Large intestine (tissue), 3 donors: ENCODE measurements around the gene HSPB9. TPM values are rescaled to one million over a fixed set of nuclear protein-coding genes. Genes with fewer than 3 reads are reported as not detected.

Source experiments
- DNase-seq, 2 donors: peaks; one replicate each; pipeline versions ENCODE4 v3.0.0 to v3.0.0-alpha.2; 2013
- H3K27ac ChIP-seq: one replicate; pipeline ENCODE4 v1.5.1; 2013; ENCODE audit warnings: low read length
- H3K27me3 ChIP-seq: 2 replicates; pipeline ENCODE4 v1.6.1; 2013; ENCODE audit warnings: low read length; ENCODE audit not compliant: control insufficient read depth, insufficient read depth
- H3K36me3 ChIP-seq: 2 replicates; pipeline ENCODE4 v1.6.1; 2013; ENCODE audit warnings: low read length; ENCODE audit not compliant: control insufficient read depth, insufficient read depth
- H3K4me1 ChIP-seq: one replicate; pipeline ENCODE4 v1.6.1; 2013; ENCODE audit warnings: low read length; ENCODE audit not compliant: control insufficient read depth, insufficient read depth
- H3K4me3 ChIP-seq: one replicate; pipeline ENCODE4 v1.5.1; 2013; ENCODE audit warnings: low read length
- H3K9me3 ChIP-seq: one replicate; pipeline ENCODE4 v1.6.1; 2013; ENCODE audit warnings: mild to moderate bottlenecking, low read depth, low read length, moderate library complexity; ENCODE audit not compliant: control insufficient read depth
- WGBS: methylation state at CpG from one replicate; pipeline ENCODE4 v1.1.5; 2013; ENCODE audit warnings: low lambda C conversion rate; ENCODE audit not compliant: insufficient coverage; 5-methylcytosine and 5-hydroxymethylcytosine counted together
- polyA plus RNA-seq: library from polyadenylated mRNA; unstranded; fragments of 120-200 nt; gene quantifications from one replicate; pipeline ENCODE4 v1.2.1, GENCODE V29; 2013

Gene HSPB9
- polyA plus RNA-seq, 1 donor, result 0.40 TPM

DNA sequence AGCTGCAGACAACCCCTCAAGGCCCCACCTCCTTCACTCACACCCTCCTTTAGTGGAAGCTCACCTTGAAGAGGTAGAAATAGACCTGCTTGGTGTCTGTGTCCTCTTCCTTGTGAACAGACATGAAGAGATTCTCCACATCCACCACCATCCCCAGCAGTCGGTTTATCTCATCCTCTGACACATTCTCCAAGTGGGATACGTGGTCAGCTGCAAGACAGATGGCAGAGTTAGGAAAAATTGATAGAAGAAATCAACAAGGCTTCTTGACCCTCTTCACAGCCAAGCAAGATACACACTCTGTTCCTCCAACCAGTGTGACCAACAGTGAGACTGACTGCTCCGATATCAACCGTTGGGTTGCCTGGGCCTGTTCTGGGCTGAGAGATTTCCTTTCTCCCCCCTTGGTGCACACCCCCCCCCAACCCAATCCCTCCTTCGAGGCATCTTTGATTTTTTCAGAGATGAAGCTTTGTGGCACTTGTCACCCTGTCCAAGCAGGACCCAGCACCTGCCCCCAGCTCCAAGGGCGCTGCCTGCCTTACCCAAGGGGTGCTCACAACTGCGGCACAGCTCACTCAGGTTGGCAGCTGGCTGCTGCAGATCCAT is 2.3 kb upstream of the HSPB9 start:
- no peaks in the 10 kb centered on the region for H3K9me3 ChIP-seq
- DNase-seq, result no peak
- no CpG with 5 or more reads among the region's 7 CpGs for WGBS
- H3K4me3 ChIP-seq, result peak overlapping the region; percentile 39
- peaks cover 37% of the 10 kb centered on the region for H3K36me3 ChIP-seq
- H3K27ac ChIP-seq, result no peak overlapping the region
- no peaks in the 10 kb centered on the region for H3K27me3 ChIP-seq
- H3K4me1 ChIP-seq, result peaks cover 25% of the 10 kb centered on the region

DNA sequence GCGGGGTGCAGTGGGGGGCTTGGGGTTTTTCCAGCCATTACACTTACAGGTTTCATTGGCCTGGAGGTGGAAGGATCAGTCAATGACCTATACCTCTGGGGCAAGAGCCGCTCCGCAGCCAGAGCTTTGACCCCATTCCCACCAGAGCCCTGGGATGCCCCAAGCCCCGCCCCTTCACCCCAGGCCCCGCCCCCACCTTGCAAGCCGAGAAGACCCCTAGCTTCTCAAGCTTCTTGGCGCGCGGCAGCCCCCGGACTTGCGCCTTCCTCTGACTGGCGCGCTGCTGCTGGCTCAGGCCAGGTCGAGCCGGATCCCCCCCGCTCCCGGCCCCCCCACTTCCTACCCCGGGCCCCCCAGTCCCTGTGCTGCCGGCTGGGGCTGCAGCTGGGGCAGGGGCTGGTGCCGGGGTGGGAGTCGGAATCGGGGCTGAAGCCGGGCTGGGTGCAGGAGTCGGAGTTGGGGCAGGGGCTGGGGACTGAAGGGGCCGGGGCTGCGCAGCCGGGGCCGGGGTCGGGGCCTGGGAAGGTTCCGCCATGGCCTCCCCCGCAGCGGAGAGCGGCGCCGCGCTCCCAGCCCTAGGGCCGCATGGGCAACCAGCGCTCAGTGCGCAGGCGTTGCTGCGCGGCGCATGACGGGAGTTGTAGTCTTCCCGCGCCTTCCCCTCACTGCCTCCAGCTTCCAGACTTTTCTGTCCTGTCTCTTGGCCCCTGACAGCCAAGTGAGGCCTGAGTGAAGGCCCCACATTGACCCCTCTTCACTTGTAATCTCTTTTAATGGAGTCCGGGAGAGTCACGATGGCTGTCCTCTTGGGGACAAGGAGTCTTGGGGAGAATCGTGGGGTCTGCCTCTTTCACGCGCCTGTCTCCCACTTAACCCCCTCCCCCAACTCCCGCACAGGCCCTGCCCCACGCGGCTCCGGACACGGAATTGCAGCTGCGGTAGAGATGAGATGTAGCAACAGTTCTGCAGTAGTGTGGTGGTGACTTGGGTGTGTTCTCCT is 1.5 kb upstream of the HSPB9 start, which contains the start of gene KAT2A:
TSS of gene KAT2A (minus strand) at position 598 of the 1,000 bp plus-strand sequence. CDS start at position 535, 63 bp downstream.
- Histone ChIP-seq H3K9me3 (no peaks in the 10 kb centered on the region), H3K27me3 (no peaks in the 10 kb centered on the region), H3K27ac (peak within 1 kb of the TSS; percentile 58), H3K36me3 (peaks cover 37% of the 10 kb centered on the region), H3K4me3 (peak within 1 kb of the TSS; percentile 39), H3K4me1 (peaks cover 25% of the 10 kb centered on the region)
- WGBS, result no CpG with 5 or more reads among the region's 57 CpGs
- DNase-seq, result peak; percentile 78 to 82

DNA sequence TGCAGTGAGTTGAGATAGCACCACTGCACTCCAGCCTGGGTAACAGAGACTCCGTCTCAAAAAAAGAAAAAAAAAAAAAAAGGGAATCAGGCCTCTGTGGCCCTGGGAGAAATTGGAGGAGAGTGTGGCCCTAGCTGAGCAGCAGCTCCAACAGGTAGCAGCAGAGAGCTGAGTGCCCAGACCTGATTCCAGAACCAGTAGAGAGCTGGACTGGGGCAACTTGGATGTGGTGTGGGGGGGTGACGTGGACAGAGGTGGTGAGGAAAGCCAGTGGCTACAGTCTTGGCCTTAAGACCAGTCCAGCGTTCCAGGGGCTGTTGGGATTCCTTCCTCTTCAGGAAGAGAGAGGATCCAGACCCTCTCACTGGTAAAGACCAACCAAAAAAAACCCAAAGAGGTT is 1.7 kb downstream of the HSPB9 start:
- H3K9me3 ChIP-seq, result no peaks in the 10 kb centered on the region
- H3K4me3 ChIP-seq, result no peak overlapping the region
- peaks cover 48% of the 10 kb centered on the region for H3K36me3 ChIP-seq
- no peak overlapping the region for H3K27ac ChIP-seq
- no peak for DNase-seq
- WGBS, result 100% methylated on average over 1 of the region's 3 CpGs
- peaks cover 25% of the 10 kb centered on the region for H3K4me1 ChIP-seq
- H3K27me3 ChIP-seq, result no peaks in the 10 kb centered on the region

DNA sequence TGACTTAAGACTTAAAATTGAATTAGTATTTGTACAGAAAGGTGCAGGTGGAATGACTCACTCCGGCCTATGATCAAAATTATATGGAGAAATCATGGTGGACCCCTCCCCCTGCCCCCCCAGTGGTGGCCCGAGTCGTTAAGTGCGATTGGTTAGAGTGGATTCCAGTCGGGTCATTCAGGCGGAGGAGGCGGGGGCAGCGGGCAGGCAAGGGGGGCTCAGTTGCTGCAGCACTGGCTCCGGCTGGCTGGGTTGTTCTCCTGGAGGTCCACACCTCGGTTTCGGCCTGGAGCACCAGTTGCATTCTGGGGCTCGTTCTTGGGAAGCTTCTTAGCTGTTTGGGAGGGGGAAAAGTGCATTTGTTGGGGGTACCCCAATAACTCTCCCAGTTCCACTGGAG is 3.0 kb downstream of the HSPB9 start:
- H3K4me1 ChIP-seq, result peaks cover 20% of the 10 kb centered on the region
- no peaks in the 10 kb centered on the region for H3K27me3 ChIP-seq
- DNase-seq, result no peak
- no peak overlapping the region for H3K27ac ChIP-seq
- peaks cover 58% of the 10 kb centered on the region for H3K36me3 ChIP-seq
- WGBS, result no CpG with 5 or more reads among the region's 12 CpGs
- no peak overlapping the region for H3K4me3 ChIP-seq
- H3K9me3 ChIP-seq, result no peaks in the 10 kb centered on the region

DNA sequence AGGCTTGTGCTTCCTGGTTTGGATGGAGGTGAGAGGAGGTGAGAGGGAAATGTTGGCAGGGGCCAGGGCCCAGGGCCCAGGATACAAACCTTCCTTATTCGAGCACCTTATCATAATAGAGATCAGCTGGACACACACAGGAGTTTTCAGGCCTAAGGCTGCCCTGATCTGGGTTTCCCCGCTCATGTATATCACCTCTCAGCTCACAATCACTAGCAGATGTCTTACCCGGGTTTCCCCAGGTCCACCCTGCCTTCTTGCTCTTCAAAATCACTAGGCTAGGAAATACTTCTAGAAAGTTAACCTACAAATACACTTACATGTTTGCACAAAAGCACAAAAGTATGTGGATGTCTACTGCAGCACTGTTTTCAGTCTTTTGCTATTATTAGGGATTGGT is 4.2 kb downstream of the HSPB9 start:
- Histone ChIP-seq H3K27me3 (no peaks in the 10 kb centered on the region), H3K4me3 (no peak overlapping the region), H3K36me3 (peaks cover 63% of the 10 kb centered on the region), H3K27ac (no peak overlapping the region), H3K9me3 (no peaks in the 10 kb centered on the region), H3K4me1 (peaks cover 13% of the 10 kb centered on the region)
- no CpG with 5 or more reads among the region's 3 CpGs for WGBS
- no peak for DNase-seq

DNA sequence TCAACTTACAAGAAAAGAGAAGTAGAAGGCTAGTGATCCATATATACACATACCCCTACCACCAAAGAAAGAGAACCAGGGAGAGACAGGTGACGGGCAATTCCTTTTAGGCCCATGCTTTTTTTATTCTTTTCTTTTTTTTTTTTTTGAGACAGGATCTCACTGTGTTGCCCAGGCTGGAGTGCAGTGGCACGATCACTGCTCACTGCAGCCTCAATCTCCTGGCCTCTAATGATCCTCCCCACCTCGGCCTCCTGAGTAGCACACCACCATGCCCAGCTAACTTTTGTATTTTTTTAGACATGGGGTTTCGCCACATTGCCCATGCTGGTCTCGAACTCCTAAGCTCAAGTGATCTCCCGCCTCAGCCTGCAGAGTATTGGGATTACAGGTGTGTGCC is 4.8 kb downstream of the HSPB9 start:
- DNase-seq, result no peak
- Histone ChIP-seq H3K9me3 (no peaks in the 10 kb centered on the region), H3K27me3 (no peaks in the 10 kb centered on the region), H3K4me1 (peaks cover 9% of the 10 kb centered on the region), H3K27ac (no peak overlapping the region), H3K36me3 (peaks cover 63% of the 10 kb centered on the region), H3K4me3 (no peak overlapping the region)
- no CpG with 5 or more reads among the region's 6 CpGs for WGBS

DNA sequence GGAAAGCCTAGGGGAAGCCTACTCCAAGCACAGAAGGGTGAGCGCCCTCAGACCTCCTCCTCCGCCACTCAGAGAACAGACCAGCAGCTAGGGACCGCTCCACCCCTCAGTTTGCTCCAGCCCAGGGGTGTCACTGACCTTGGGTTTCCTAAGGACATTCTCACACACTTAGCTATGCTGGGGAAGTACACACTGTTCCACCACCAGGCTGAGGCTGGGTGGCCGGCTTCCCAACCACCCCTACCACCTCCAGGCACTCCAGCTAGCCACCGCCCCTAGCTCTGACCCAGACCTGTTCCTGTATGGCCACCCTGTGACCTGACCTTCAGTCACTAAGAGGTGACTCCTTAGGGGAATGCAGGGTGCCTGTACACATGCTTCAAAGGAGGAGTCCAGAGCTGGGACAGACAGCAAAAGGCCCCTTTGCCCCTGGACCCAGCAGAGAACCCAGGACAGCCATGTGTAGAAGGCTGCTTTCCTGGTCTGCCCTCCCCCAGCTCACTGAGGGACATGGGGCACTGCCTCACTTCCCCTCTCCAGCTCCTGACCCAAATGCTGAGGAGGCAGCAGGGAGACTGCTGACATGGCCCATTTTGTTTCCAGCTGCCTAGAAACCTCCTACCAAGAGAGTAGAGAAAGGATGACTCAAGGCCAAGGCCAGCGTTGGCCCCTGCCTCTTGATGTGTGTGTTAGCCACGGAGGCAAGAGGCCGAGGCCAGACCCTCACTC is 6.7 kb downstream of the HSPB9 start:
- Histone ChIP-seq H3K9me3 (no peaks in the 10 kb centered on the region), H3K27ac (no peak overlapping the region), H3K36me3 (peaks cover 66% of the 10 kb centered on the region), H3K27me3 (no peaks in the 10 kb centered on the region), H3K4me3 (no peak overlapping the region), H3K4me1 (peaks cover 21% of the 10 kb centered on the region)
- WGBS, result no CpG with 5 or more reads among the region's 8 CpGs
- DNase-seq, result no peak

DNA sequence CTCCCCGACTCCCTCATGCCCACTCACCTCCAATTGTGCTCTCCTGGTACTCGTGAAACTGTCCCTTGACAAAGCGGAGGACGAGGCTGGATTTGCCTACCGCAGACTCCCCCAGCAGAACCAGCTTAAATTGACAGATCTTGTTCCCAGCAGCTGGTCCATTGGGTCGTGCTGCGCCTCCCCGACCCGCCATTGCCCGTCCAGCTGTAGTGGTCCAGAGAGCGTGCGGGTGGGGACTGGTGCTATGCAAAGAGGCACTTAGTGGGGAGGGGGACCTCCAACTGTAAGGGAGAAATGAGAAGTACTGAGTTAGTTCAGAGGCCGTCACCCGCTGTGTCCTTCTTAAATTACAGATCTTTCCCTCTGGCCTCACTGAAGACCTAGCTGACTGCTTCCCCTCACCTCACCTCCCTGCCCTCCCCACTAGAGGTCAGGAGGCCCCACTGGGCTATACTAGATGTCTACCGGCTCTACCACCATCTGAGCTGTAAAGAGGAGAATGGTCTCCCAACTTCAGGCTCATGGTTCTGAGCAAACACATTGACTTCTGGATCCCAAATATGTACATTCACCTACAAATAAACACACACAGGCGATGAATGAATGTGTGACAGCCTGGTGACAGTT is 7.8 kb downstream of the HSPB9 start:
- Histone ChIP-seq H3K36me3 (peaks cover 64% of the 10 kb centered on the region), H3K27ac (no peak overlapping the region), H3K9me3 (no peaks in the 10 kb centered on the region), H3K27me3 (no peaks in the 10 kb centered on the region), H3K4me3 (no peak overlapping the region), H3K4me1 (peaks cover 33% of the 10 kb centered on the region)
- no CpG with 5 or more reads among the region's 16 CpGs for WGBS
- DNase-seq, result no peak

DNA sequence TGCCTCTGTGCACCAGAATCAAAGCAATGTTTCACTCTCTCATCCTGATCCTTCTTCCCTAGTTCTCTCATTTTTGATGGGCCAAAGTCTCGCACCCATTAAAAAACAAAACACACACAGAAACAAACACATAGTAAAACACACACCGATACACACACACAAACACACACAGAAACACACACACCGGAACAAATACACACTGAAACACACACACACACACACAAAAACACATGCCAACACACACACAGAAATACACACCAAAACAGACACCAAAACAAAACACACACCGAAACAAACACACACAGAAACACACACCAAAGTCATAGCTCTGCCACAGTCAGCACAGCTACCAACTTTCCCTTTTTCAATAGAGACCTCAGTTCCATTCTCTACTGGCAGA is 8.6 kb downstream of the HSPB9 start:
- Histone ChIP-seq H3K9me3 (no peaks in the 10 kb centered on the region), H3K27ac (no peak overlapping the region), H3K4me1 (peaks cover 36% of the 10 kb centered on the region), H3K4me3 (no peak overlapping the region), H3K27me3 (no peaks in the 10 kb centered on the region), H3K36me3 (peaks cover 56% of the 10 kb centered on the region)
- WGBS, result no CpG with 5 or more reads among the region's 4 CpGs
- DNase-seq, result no peak

DNA sequence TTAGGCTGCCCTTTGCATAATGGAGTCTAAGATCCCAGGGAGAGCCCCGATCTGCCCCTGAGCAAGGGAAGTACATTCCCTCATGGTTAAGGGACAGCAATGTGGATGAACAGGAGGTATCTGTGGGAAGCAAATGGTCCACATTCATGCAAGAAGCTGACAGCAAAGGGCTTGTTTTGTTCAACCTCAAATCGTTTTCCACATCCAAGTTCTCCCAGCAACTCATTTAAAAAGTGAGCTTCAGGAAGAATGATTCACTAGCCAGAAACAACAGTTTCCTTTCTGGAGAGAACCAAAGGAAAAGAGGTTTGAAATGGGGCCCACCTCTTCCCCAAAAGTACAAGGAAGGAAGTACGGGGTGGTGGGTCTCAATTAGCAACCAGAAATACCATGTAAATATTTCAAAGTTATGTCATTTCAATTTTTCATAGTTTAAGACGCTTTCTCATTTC is 9.4 kb downstream of the HSPB9 start:
- H3K27me3 ChIP-seq, result no peaks in the 10 kb centered on the region
- peaks cover 52% of the 10 kb centered on the region for H3K36me3 ChIP-seq
- no peak overlapping the region for H3K4me3 ChIP-seq
- H3K9me3 ChIP-seq, result no peaks in the 10 kb centered on the region
- 60% methylated on average over 1 of the region's 4 CpGs for WGBS
- peaks cover 44% of the 10 kb centered on the region for H3K4me1 ChIP-seq
- H3K27ac ChIP-seq, result no peak overlapping the region
- DNase-seq, result no peak
